Activated CD8-positive, alpha-beta memory T cell treated with anti-CD3 and anti-CD28 coated beads for 1 hour (primary cell): ENCODE measurements around the gene FAM83D.
"Not testable (repeated sequence)": the region's sequence is repeated elsewhere in the genome, so short reads cannot be mapped to it uniquely, and the experiment has no call there.

Source experiments
- DNase-seq, 2 donors: peaks; one replicate each; pipeline ENCODE4 v3.0.0-alpha.2; 2020; ENCODE audit warnings: low read depth in 1 of 2; ENCODE audit errors: extremely low read depth in 1 of 2

Gene FAM83D

GRCh38 chr20:38932457-38933120, 6.4 kb downstream of the FAM83D start:
- DNase-seq, result no peak

GRCh38 chr20:38934530-38934929, 8.3 kb downstream of the FAM83D start:
- no peak for DNase-seq

- no peak for DNase-seq
These were observed 9.1 kb downstream of the FAM83D start for GRCh38 chr20:38935285-38935684.

- DNase-seq, result no peak
These were observed 9.8 kb downstream of the FAM83D start for GRCh38 chr20:38935967-38936407.

- no peak for DNase-seq
These were observed 10.8 kb downstream of the FAM83D start for GRCh38 chr20:38937000-38937399.

GRCh38 chr20:38937978-38938473, 11.8 kb downstream of the FAM83D start:
- no peak for DNase-seq

- no peak for DNase-seq
These were observed 13.5 kb downstream of the FAM83D start for GRCh38 chr20:38939686-38940085.

GRCh38 chr20:38940644-38941043, 14.4 kb downstream of the FAM83D start:
- DNase-seq, result no peak

- DNase-seq, result no peak
These were observed 15.6 kb downstream of the FAM83D start for GRCh38 chr20:38941726-38942389.

- no peak for DNase-seq
These were observed 18.8 kb downstream of the FAM83D start for GRCh38 chr20:38945012-38945411.

GRCh38 chr20:38946836-38947235, 20.6 kb downstream of the FAM83D start:
- DNase-seq, result no peak

- no peak for DNase-seq
These were observed 21.7 kb downstream of the FAM83D start for GRCh38 chr20:38947931-38948362.

GRCh38 chr20:38950254-38950653, 24.0 kb downstream of the FAM83D start:
- DNase-seq, result no peak

GRCh38 chr20:38951611-38952010, 25.4 kb downstream of the FAM83D start:
- DNase-seq, result no peak

GRCh38 chr20:38952153-38952552, 25.9 kb downstream of the FAM83D start:
- no peak for DNase-seq

GRCh38 chr20:38953630-38954340, 27.6 kb downstream of the FAM83D start:
- DNase-seq, result no peak

GRCh38 chr20:38957235-38957876, 31.1 kb downstream of the FAM83D start:
- DNase-seq, result no peak

GRCh38 chr20:38957915-38958485, 31.8 kb downstream of the FAM83D start:
- DNase-seq, result no peak

GRCh38 chr20:38960187-38960687, 34.0 kb downstream of the FAM83D start:
- DNase-seq, result not testable (repeated sequence)

GRCh38 chr20:38961530-38962043, 35.4 kb downstream of the FAM83D start:
- no peak for DNase-seq
